Activated T-cell treated with anti-CD3 and anti-CD28 coated beads, Interleukin-2, amount 50 U/mL, for 72 hours (primary cell): ENCODE measurements around the gene ZBTB7B. TPM values are rescaled to one million over a fixed set of nuclear protein-coding genes. Genes with fewer than 3 reads are reported as not detected.
"Not testable (repeated sequence)": the region's sequence is repeated elsewhere in the genome, so short reads cannot be mapped to it uniquely, and the experiment has no call there.

Experiments used
- ATAC-seq, 2 donors: fragments of 150-1000 bp; cut with Tn5 transposase; replicated peaks in 1 of 2; 2 replicates each; pipeline ENCODE4 v1.10.0; 2021; ENCODE audit warnings: moderate library complexity in 2 of 2, mild to moderate bottlenecking in 1 of 2
- DNase-seq, 2 donors: peaks; one replicate each; pipeline ENCODE4 v3.0.0; 2021 to 2022; ENCODE audit warnings: mixed read lengths in 1 of 2
- H3K27ac Mint-ChIP-seq: one replicate; pipeline ENCODE4 v1.8.0; 2022; ENCODE audit warnings: mild to moderate bottlenecking, moderate library complexity, mixed read lengths
- H3K27me3 Mint-ChIP-seq: one replicate; pipeline ENCODE4 v1.8.0; 2022; ENCODE audit warnings: low read depth, mixed read lengths
- H3K36me3 Mint-ChIP-seq, 2 donors: one replicate each; pipeline ENCODE4 v1.8.0; 2022; ENCODE audit warnings: mixed read lengths in 2 of 2, mild to moderate bottlenecking in 1 of 2; ENCODE audit not compliant: insufficient read depth in 2 of 2
- H3K4me1 Mint-ChIP-seq: one replicate; pipeline ENCODE4 v1.8.0; 2022; ENCODE audit warnings: low read depth, mixed read lengths
- H3K4me3 Mint-ChIP-seq, 2 donors: one replicate each; pipeline ENCODE4 v1.8.0; 2022; ENCODE audit warnings: mild to moderate bottlenecking in 2 of 2, mixed read lengths in 2 of 2, moderate library complexity in 2 of 2
- H3K9me3 Mint-ChIP-seq, 2 donors: one replicate each; pipeline ENCODE4 v1.8.0; 2022; ENCODE audit warnings: mixed read lengths in 2 of 2
- total RNA-seq, 2 donors: library from RNA; stranded (reverse); gene quantifications; one replicate each; pipeline ENCODE4 v1.2.3, GENCODE V29; 2022

Gene ZBTB7B
- total RNA-seq, 2 donors from 2014 or later = 129 to 141 TPM

DNA sequence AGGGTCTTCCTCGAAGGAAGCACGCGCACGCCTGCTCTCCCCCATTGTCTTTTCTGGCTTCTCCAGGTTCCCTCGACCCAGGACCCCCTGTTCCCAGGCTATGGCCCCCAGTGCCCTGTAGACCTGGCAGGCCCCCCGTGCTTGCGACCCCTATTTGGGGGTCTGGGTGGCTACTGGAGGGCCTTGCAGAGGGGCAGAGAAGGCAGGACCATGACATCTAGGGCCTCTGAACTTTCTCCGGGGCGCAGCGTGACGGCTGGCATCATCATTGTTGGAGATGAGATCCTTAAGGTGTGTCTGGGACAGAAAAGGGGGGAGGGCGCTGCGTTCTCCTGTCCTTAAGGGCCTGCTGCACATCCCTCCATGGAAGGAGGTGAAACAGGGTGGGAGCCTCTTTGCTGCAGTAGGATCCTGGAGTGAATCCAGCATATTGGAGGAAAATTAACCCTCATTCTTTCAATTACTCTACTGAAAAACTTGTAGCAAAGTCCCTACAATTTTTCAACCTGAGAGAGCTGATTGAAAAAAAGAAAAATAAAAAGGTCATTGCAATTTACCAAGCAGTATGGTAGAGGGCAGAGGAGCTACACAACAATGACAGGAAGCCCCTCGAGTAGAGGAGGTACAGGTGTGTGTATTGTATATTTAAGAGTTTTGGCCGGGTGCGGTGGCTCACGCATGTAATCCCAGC is 18.7 kb upstream of the ZBTB7B start:
- peaks cover 22% of the 10 kb centered on the region for H3K4me1 Mint-ChIP-seq
- H3K9me3 Mint-ChIP-seq = no peaks in the 10 kb centered on the region
- H3K27me3 Mint-ChIP-seq = no peaks in the 10 kb centered on the region
- H3K27ac Mint-ChIP-seq = peak overlapping the region; percentile 88
- peaks cover 4 to 10% of the 10 kb centered on the region in 2 donors for H3K36me3 Mint-ChIP-seq
- DNase-seq (no peak), ATAC-seq (no peak)
- H3K4me3 Mint-ChIP-seq = no peak overlapping the region

DNA sequence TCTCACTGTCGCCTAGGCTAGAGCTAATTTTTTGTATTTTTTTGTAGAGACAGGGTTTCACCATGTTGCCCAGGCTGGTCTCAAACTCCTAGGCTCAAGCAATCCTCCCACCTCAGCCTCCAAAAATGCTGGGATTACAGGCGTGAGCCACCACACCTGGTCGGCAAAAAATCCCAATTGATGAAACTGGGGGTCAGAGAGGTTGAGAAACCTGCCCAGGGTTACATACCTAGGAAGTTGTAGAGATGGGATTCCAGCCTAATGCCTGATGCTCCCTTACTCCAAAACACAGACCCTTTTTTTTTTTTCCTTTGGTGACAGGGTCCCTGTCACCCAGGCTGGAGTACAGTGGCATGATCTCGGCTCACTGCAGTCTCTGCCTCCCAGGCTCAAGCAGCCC is 15.9 kb upstream of the ZBTB7B start:
- not testable (repeated sequence) for H3K36me3 Mint-ChIP-seq, H3K27me3 Mint-ChIP-seq, H3K9me3 Mint-ChIP-seq, H3K27ac Mint-ChIP-seq, ATAC-seq, DNase-seq, H3K4me3 Mint-ChIP-seq
- peaks cover 32% of the 10 kb centered on the region for H3K4me1 Mint-ChIP-seq

DNA sequence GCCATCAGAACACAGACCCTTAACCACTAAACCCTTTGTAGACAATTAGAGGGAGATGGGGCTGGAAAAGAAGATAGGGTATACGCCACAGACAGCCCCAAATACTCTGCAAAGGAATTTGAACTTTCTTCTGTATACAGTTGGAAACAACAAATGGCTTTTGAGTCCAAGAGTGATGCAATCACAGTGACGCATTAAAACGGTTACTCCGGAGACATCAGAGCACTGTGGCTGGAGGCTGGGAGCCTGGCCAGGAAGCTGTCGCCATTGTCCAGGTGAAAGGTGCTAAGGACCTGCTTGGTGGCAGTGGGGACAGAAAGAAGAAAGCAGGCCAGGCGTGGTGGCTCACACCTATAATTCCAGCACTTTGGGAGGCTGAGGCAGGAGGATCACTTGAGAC is 15.3 kb upstream of the ZBTB7B start:
- DNase-seq = no peak

DNA sequence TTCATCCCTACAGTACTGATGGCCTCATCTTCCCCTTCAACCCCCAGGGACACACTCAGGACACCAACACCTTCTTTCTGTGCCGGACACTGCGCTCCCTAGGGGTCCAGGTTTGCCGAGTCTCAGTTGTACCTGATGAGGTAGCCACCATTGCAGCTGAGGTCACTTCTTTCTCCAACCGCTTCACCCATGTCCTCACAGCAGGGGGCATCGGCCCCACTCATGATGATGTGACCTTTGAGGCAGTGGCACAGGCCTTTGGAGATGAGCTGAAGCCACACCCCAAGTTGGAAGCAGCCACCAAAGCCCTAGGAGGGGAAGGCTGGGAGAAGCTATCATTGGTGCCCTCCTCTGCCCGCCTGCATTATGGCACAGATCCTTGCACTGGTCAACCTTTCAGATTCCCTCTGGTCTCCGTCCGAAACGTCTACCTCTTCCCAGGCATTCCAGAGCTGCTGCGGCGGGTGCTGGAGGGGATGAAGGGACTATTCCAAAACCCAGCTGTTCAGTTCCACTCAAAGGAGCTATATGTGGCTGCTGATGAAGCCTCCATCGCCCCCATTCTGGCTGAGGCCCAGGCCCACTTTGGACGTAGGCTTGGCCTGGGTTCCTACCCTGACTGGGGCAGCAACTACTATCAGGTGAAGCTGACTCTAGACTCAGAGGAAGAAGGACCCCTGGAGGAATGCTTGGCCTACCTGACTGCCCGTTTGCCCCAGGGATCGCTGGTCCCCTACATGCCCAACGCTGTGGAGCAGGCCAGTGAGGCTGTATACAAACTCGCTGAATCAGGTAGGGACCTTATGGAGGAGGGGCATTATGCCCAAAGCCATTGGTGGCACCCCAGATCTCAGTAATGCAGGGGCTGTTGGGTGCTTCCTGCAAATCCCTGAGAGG is 14.3 kb upstream of the ZBTB7B start:
- Mint-ChIP-seq H3K4me3 (no peak overlapping the region), H3K9me3 (no peaks in the 10 kb centered on the region), H3K4me1 (peaks cover 32% of the 10 kb centered on the region), H3K36me3 (peaks cover 2 to 6% of the 10 kb centered on the region in 2 donors), H3K27ac (no peak overlapping the region), H3K27me3 (no peaks in the 10 kb centered on the region)
- no peak for DNase-seq
- no peak for ATAC-seq

More for the DNA sequence above, 15.3 kb upstream of the ZBTB7B start:
- no peaks in the 10 kb centered on the region for H3K27me3 Mint-ChIP-seq
- no peaks in the 10 kb centered on the region for H3K9me3 Mint-ChIP-seq
- H3K4me1 Mint-ChIP-seq = peaks cover 32% of the 10 kb centered on the region
- ATAC-seq = no peak
- H3K36me3 Mint-ChIP-seq = peaks cover 2 to 6% of the 10 kb centered on the region in 2 donors
- H3K4me3 Mint-ChIP-seq = no peak overlapping the region
- H3K27ac Mint-ChIP-seq = no peak overlapping the region

DNA sequence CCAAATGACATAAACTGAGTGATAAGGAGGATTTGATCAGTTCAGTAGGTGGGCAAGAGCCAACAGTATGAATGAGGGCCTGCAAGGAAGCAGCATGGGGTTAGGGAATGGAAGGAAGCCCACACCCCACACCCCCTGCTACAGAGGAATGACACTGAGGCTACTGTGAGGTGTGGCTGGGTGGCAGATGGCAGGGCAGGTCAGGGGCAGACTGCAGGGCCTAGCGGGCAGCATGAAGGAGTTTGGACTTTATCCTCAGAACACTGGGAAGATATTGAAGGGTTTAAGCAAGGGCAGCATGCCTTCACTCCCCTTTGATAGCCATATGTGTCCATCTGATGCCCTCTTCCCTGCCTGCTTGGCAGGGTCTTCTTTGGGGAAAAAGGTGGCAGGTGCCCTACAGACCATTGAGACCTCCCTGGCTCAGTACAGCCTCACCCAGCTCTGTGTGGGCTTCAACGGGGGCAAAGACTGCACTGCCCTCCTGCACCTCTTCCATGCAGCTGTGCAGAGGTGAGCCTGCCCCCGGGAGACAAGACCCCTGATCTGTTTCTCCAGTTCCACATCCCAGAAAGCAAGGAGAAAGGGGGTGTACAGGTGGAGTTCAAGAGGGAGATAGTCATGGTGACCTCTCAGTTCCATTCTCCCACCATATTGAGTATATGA is 13.3 kb upstream of the ZBTB7B start:
- ATAC-seq (no peak), DNase-seq (no peak)
- Mint-ChIP-seq H3K4me3 (no peak overlapping the region), H3K4me1 (peaks cover 28% of the 10 kb centered on the region), H3K9me3 (no peaks in the 10 kb centered on the region), H3K36me3 (peaks cover 2 to 6% of the 10 kb centered on the region in 2 donors), H3K27me3 (no peaks in the 10 kb centered on the region), H3K27ac (no peak overlapping the region)

DNA sequence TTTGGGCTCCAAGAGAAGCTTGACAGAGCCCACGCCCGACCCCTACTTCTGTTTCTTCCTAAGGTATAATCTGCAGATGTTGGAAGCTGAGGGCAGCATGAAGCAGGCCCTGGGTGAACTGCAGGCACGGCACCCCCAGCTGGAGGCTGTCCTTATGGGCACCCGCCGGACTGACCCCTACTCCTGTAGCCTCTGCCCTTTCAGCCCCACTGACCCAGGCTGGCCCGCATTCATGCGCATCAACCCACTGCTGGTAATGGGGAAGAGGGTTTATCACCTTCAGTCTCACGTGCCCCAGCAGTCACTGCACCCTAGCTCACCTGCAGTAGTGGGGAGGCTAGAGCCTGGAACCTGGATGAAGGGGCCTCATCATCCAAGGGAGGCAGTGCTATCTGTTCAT is 12.3 kb upstream of the ZBTB7B start:
- H3K36me3 Mint-ChIP-seq = peaks cover 2 to 6% of the 10 kb centered on the region in 2 donors
- H3K4me3 Mint-ChIP-seq = no peak overlapping the region
- ATAC-seq (no peak), DNase-seq (no peak)
- H3K27ac Mint-ChIP-seq = no peak overlapping the region
- H3K9me3 Mint-ChIP-seq = no peaks in the 10 kb centered on the region
- peaks cover 31% of the 10 kb centered on the region for H3K4me1 Mint-ChIP-seq
- H3K27me3 Mint-ChIP-seq = no peaks in the 10 kb centered on the region

DNA sequence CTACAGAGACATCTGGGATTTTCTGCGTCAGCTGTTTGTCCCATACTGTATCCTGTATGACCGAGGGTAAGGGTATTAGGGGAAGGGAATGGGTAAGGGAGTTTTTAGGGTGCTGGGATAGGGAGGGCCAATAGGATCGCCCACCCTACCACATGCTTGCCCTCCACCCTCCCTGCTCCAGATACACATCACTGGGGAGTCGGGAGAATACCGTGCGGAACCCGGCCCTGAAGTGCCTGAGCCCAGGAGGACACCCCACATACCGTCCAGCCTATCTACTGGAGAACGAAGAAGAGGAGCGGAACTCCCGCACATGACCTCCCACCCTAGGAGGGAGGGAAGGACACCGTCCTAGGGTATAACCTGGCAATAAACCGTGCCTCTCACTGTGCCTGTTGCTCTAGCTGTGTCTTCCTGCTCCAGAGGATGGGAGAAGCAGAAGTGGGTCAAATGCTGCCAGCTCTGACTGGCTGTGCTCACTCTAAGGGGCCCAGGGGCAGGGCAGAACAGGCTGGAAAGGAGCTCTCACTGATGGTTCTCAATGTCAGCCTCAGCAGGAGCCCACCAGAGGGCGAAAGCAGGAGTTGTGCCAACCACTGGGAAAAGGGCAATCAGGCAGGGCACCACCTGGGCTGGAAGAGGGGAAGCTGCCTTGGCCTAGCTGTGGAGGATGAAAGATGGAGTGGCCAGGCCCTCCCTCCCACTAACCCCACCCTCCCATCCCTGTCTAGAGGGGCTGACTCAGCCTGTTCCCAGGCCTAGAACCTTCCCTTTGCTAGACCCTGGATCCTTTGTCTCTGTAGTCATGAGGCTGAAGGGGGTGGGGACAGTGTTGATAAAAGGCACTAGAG is 9.7 kb upstream of the ZBTB7B start:
- H3K36me3 Mint-ChIP-seq = peaks cover 2 to 6% of the 10 kb centered on the region in 2 donors
- DNase-seq (no peak), ATAC-seq (no peak)
- H3K9me3 Mint-ChIP-seq = no peaks in the 10 kb centered on the region
- H3K27ac Mint-ChIP-seq = no peak overlapping the region
- no peaks in the 10 kb centered on the region for H3K27me3 Mint-ChIP-seq
- H3K4me1 Mint-ChIP-seq = peaks cover 37% of the 10 kb centered on the region
- H3K4me3 Mint-ChIP-seq = no peak overlapping the region

DNA sequence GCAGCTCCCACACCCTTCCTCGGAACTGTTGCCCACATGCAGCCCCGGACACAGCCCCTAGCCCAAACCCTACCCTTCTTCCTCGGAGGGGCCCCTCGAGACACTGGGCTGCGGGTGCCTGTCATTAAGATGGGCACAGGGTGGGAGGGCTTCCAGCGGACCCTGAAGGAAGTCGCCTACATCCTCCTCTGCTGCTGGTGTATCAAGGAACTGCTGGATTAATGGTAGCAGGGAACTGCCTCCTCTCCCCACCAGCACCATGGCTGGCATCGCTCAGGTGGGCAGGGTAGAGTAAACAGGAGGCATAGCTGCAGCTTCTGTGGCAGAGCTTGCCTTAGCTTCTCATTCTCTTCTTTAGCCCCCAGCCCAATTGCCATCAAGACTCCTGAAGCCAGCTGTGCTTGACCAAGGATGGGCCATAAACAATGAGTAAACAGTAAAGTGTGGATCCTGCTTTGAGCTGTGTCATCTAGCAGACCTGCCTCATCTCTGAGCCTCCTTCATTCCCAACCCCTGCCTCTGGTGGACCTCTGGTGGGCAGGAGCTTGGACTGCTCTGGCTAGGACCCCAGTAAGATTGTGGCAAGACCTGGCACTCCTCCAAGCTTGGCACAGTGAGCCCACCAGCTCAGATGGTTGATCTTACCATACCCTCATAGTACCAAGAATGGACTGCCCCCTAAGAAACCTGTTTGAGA is 8.9 kb upstream of the ZBTB7B start, which contains the start of gene LENEP:
LENEP (plus strand) TSS at position 15 of the 697 bp plus-strand sequence; CDS start at position 37, 22 bp downstream.
- no peaks in the 10 kb centered on the region for H3K27me3 Mint-ChIP-seq
- peaks cover 35% of the 10 kb centered on the region for H3K4me1 Mint-ChIP-seq
- no peaks in the 10 kb centered on the region for H3K9me3 Mint-ChIP-seq
- H3K36me3 Mint-ChIP-seq = peaks cover 2 to 6% of the 10 kb centered on the region in 2 donors
- no peak for DNase-seq
- no peak within 1 kb of the TSS for H3K27ac Mint-ChIP-seq
- ATAC-seq = no peak
- H3K4me3 Mint-ChIP-seq = no peak within 1 kb of the TSS

DNA sequence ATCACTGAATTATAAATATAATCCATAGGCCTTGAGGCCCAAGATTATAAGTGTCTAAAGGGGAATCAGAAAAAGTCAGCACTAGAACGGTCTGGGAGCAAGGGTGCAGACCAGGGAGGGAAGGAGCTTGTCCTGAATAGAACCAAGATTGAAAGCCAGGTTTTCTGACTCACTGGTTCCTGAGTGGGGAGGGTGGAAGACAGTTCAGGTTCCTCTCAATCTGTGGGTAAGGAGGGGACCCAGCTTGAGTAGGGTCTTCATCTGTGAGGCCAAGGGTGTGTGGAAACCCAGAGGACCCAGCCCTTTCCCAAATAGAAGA is 8.4 kb upstream of the ZBTB7B start:
- no peak overlapping the region for H3K4me3 Mint-ChIP-seq
- peaks cover 2 to 4% of the 10 kb centered on the region in 2 donors for H3K36me3 Mint-ChIP-seq
- H3K4me1 Mint-ChIP-seq = peaks cover 35% of the 10 kb centered on the region
- ATAC-seq (no peak), DNase-seq (no peak)
- H3K27me3 Mint-ChIP-seq = no peaks in the 10 kb centered on the region
- no peak overlapping the region for H3K27ac Mint-ChIP-seq
- H3K9me3 Mint-ChIP-seq = no peaks in the 10 kb centered on the region

DNA sequence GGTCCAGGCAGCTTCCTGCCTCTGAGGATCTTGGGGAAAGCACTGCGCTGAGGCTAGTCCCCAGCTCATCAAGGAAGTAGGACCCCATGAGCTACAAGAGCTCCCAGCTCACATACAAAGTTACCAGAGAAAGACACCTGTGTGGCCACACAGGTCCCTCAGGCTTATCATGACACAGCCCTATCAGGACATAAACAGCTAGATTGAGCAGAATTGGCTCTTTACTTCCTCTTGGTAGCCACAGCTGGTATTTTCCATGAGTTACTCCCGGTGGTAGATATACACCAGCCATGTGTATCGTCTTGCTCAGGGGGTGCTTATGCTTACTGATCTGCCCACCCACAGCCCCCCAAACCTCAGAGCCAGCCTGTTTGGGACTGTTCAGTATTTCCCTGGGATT is 8.0 kb upstream of the ZBTB7B start:
- no peaks in the 10 kb centered on the region for H3K9me3 Mint-ChIP-seq
- no peak overlapping the region for H3K27ac Mint-ChIP-seq
- H3K4me1 Mint-ChIP-seq = peaks cover 32% of the 10 kb centered on the region
- H3K27me3 Mint-ChIP-seq = no peaks in the 10 kb centered on the region
- no peak overlapping the region for H3K4me3 Mint-ChIP-seq
- no peak for DNase-seq
- no peak for ATAC-seq
- peaks cover 2% of the 10 kb centered on the region in 2 donors for H3K36me3 Mint-ChIP-seq

DNA sequence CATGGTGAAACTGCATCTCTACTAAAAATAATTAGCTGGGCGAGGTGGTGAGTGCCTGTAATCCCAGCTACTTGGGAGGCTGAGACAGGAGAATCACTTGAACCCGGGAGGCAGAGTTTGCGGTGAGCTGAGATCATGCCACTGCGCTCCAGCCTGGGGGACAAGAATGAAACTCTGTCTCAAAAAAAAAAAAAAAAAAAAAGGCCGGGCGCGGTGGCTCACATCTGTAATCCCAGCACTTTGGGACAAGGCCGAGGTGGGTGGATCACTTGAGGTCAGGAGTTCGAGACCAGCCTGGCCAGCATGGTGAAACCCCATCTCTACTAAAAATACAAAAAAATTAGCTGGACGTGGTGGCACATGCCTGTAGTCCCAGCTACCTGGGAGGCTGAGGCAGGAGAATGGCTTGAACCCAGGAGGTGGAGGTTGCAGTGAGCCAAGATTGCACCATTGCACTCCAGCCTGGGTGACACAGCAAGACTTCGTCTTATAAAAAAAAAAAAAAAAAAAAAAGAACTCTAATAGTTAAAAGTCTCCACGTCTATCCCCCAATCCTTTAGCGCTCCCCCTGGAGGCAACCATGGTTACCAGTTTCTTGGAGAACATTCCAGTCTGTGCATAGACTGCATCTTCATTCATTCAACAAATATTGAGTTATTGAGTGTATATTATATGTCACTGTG is 7.2 kb upstream of the ZBTB7B start:
- not testable (repeated sequence) for H3K36me3 Mint-ChIP-seq

More for the DNA sequence above, 7.2 kb upstream of the ZBTB7B start:
- H3K4me3 Mint-ChIP-seq, H3K9me3 Mint-ChIP-seq, H3K27me3 Mint-ChIP-seq, ATAC-seq, DNase-seq, H3K27ac Mint-ChIP-seq: not testable (repeated sequence)
- peaks cover 35% of the 10 kb centered on the region for H3K4me1 Mint-ChIP-seq
